Coronary artery (tissue), 2 donors: ENCODE measurements around the gene HNRNPA0.

Source experiments
- DNase-seq: peaks from one replicate; pipeline ENCODE4 v3.0.0-alpha.2; 2017; ENCODE audit warnings: low spot score
- H3K27ac ChIP-seq, 2 donors: fragments of 200-600 bp; sonication (generic); one replicate each; pipeline ENCODE4 v1.5.1; 2016 to 2019
- H3K4me3 ChIP-seq: fragments of 200-600 bp; sonication (generic); 2 replicates; pipeline ENCODE4 v1.5.1; 2016; ENCODE audit warnings: mild to moderate bottlenecking, moderate library complexity
- CTCF ChIP-seq: fragments of 200-600 bp; sonication (generic); IDR thresholded peaks from one replicate; pipeline ENCODE4 v1.5.1; 2019; ENCODE audit warnings: antibody characterized with exemption

HNRNPA0 gene

GRCh38 chr5:137753691-137754187, 424 bp downstream of the HNRNPA0 start:
- Histone ChIP-seq H3K4me3 (peak overlapping the region; percentile 94), H3K27ac (peak overlapping the region; percentile 94 to 99)
- peak; percentile 85 for DNase-seq
- TF ChIP-seq CTCF, result no peak

GRCh38 chr5:137752905-137753690, 1.1 kb downstream of the HNRNPA0 start:
- TF ChIP-seq CTCF, result no peak
- peak overlapping the region; percentile 94 to 99 for H3K27ac ChIP-seq
- peak overlapping the region; percentile 94 for H3K4me3 ChIP-seq
- peak; percentile 75 for DNase-seq

- peak overlapping the region; percentile 94 to 99 for H3K27ac ChIP-seq
- peak overlapping the region; percentile 94 for H3K4me3 ChIP-seq
- peak; percentile 61 for TF ChIP-seq CTCF
- no peak for DNase-seq
Observed at GRCh38 chr5:137751869-137752491, 2.2 kb downstream of the HNRNPA0 start.

GRCh38 chr5:137750436-137750835, 3.7 kb downstream of the HNRNPA0 start:
- no peak for DNase-seq
- Histone ChIP-seq H3K4me3 (no peak overlapping the region), H3K27ac (no peak overlapping the region)
- TF ChIP-seq CTCF, result no peak

GRCh38 chr5:137747848-137748247, 6.3 kb downstream of the HNRNPA0 start:
- Histone ChIP-seq H3K27ac (no peak overlapping the region), H3K4me3 (no peak overlapping the region)
- no peak for TF ChIP-seq CTCF
- no peak for DNase-seq

GRCh38 chr5:137743031-137743640, 11.0 kb downstream of the HNRNPA0 start:
- no peak overlapping the region for H3K4me3 ChIP-seq
- DNase-seq, result no peak

More at GRCh38 chr5:137743031-137743640, 11.0 kb downstream of the HNRNPA0 start:
- no peak overlapping the region for H3K27ac ChIP-seq
- peak; percentile 49 for TF ChIP-seq CTCF
